Ecto neural progenitor cell (in vitro differentiated cells): Measurements from ENCODE around the gene PCYT2.

Source experiments
- DNase-seq: peaks from one replicate; pipeline ENCODE4 v3.0.0-alpha.2; 2018; ENCODE audit warnings: low spot score

The PCYT2 gene

DNA sequence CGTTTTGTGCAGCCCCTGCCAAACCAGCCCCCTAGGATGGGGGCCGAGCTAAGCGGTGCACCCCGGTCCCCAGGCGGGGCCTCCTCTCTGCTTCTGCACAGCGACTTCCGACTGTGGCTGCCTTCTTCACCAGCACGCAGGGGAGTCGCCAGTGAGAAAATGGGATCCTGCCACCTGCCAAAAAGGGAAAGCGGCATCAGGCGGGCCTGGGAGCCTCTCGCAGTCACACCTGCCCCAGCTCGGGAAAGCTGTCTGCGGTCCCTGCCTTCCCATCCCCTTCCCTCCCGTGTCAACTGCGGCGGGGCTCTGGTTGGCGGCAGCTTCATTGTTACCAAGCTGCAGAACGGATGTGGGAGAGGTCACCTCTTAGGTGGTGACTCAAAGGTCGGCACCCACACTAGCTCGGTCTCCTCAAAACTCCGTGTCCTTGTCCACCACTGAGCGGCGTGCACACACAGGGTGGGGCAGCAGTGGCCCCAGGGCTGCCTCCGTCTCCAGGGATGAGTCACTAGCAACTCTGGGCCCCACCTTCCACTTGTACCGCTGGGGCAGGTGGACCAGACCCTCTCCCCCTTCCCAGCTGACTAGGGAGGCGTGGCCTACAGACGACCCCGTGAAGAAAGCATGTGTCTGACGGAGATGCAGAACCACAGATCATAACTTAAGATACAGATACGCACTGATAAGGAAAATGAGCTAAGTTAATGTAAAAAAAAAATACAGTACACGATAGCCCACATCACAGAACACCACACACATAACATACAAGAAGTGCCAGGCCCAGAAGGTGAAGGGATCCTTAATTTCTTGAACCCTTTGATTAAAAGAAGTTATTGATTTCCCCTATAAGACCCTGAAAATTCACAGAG is 1.5 kb upstream of the PCYT2 start:
- no peak for DNase-seq

DNA sequence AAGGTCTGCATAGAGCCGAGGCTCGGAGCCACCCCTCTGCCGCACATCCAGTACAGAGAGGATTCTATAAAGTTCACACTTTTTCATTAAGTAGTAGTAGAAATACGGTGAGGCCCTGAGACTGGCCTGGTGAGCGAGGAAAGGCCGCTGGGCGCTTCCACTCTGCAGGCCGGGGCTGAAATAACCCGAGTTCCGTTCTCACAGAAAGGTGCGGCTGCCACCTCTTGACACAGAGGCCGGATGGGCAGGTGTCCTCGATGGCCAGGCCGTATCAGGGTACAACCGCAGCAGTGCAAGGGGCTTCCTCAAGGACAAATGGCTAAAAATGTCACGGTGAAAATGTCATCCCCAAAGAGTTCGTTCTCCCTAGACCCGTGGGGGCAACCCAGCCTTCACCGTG is 770 bp upstream of the PCYT2 start:
- DNase-seq = no peak

DNA sequence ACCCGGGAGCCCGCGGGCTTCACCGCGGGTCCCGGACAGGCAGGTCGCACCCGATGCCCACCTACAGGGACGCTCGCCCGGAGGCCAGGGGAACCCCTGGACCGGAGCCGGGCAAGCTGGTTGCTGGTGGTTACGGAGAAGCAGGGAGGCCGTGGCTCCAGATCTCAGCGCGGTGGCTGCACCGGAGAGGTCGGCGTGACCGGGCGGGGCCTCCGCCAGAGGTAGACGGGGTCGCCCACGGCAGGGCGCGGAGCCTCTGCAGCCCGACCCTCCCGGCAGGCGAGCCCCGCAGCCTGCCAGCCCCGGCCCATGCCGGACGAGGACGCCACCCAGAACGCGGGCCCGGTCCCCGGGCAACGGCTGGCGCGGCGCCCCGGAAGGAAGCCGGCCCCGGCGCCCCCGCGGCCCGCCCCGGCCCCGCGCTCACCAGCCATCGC is 341 bp downstream of the PCYT2 start:
- DNase-seq = peak; percentile 76

DNA sequence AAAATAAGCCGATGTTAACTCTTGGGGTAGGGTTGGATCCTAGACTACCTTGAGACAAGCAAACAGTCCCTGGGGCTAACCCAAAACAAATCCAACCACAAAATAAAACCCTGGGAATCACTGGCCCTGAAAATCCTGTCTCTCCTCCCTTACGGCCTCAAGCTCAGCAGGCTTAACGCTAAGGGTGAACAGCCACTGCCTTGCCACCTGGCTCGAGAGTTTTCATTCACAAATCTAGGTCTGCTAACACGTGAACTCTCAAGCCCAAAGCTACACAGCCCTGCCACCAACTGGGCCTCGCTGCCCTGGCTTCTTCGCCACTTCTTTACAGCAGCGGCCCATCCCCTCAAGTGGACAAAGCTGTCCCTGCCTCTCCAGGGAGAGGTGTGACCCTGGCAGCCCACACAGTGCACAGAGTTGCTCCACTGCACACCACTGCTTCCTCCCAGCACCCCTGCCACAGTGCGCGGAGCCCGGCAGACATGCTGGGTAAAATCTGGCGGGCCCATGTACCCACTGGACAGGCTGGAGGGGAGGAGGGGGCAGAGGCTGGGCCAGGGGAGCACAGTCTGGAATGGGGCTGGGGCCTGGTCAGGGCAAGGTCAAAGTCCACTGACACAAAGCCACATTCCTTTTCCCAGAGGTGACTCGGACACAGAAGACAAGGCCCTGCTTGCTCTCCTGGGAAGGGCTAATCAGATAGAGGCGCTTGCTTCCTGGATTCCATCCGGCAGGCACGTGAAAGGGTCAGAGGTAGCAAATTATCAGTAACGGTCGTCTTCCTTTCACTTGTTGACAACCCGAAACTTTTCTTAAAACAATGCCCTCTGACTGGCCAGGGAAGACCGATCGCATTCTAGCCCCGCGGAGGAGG is 996 bp downstream of the PCYT2 start:
- DNase-seq = peak; percentile 69

DNA sequence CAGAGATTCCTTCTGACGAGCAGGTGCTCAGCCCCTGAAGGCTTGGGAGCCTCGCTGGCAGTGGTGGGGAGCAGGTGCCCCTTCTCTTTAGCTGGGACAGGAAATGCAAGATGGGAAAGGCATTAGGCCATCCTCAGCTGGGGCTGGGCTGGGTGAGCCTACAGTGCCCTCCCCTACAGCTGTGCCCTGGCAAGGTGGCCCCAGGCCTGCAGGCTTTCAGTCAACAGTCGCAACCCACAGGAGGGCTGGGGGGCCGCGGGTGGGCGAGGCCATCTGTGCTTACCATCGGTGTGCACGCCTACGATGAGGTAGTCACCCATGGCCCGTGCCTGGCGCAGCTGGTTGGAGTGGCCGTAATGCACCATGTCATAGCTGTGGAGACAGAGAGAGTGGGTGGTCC is 2.0 kb downstream of the PCYT2 start:
- no peak for DNase-seq

DNA sequence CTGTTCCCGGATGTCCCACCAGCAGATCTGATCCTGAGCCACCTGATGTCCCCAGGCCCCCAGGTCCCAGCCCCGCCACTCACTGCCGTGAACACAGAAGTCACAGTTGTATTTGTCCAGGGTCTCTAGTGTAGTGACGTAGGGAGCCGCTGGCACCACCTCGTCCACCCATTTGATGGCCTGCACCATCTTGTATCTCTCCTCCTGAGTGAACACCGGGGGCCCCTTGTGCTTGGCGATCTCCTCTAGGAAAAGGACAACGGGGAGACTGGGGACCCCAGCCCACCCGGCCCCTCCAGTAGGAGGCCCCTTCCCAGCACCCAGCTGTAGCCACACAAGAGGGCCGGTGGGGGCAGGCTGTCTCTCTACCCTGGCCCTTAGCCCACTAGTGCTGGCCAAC is 2.4 kb downstream of the PCYT2 start:
- no peak for DNase-seq

DNA sequence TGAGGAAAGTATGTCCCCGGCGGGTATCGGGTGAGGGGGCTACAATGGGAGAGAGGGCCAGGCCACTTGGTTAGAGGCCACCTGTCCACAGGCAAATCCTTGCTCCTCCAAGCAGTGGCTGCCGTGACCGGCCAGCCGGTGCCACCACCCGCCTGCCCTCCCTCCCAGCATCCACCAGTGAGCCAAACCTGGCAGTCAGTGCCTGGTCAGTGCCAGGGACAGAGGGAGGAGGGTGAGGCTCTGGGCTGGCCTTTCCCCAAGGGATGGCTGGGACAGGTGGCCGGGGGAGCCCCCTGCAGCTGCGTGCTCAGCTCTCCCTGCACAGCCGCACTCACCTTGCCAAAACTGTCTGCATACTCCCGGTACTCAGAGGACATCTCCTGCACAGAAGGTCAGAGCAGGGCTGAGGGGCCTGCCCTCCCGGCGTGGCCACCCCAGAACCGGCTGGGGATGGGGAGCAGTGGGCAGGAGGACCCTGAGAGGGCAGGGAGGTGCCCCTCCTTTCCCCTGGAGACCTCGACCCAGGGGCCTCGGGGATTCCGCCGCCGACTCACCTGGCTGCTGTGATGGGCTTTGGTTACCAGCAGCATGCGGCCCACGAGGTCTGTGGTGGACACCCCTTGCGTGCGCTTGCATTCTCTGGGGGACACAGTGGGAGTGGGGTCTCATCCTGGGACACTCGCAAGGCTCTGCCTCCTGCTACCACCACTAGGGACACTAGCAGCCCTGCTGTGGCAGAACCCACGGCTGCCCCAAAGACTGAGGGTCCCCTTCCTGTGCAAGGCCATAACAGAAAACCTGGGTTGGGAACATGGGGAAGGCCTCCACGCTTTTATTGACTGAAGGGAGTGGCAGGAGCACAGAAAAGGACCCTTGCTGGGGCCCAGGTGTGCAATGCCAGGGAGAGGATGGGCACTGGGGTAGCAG is 3.7 kb downstream of the PCYT2 start:
- DNase-seq = no peak

DNA sequence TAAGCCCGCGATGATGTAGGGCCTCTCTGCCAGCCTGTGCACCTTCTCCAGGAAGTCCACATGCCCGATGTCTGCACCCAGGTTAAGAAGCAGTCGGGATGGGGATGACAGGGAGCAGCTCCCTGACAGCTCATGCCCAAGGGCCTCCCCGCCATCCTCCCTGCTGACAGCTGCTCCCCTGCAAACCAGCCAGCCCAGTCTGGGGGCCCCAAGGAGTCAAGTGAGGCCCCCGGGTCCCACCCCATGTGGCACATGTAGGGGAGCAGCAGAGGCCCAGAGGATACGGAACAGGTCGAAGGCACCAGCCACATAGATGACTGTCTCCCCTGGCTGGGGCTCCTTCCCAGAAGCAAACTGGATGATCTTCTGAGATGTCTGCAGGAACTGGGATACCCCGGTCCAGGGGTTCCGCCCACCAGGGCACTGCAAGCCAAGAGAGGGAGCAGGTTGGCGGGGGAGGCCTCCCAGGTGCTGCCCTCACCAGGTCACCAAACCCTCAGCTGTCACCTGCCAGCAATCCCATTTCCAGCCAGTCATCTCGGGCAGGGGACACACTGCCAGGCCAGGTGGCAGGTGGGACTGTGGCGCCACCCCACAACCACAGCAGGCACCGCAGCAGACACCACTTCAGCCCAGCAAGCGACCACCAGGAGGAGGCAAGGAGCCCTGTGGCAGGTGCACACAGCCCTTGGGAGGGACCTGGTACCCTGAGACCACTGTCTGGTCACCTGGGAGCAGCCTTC is 4.6 kb downstream of the PCYT2 start:
- no peak for DNase-seq

DNA sequence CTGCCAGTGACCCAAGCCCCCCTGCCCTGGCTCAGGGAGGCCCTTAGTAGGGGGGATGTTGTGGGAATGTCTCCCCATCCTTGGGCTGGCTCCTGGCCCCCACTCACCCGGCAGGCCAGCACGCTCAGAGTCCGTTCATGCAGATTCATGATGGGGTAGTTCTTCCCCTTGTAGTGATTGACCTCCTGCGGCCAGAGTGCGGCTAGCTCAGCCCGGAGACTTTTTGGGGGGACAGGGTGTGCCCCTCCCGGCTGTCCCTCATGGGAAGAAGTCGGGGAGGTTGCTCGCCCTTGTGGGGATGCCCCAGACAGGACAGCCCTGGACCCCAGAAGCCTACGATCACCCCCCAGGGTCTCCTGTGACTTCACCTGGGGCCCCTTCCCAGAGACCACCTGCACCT is 5.2 kb downstream of the PCYT2 start:
- no peak for DNase-seq

DNA sequence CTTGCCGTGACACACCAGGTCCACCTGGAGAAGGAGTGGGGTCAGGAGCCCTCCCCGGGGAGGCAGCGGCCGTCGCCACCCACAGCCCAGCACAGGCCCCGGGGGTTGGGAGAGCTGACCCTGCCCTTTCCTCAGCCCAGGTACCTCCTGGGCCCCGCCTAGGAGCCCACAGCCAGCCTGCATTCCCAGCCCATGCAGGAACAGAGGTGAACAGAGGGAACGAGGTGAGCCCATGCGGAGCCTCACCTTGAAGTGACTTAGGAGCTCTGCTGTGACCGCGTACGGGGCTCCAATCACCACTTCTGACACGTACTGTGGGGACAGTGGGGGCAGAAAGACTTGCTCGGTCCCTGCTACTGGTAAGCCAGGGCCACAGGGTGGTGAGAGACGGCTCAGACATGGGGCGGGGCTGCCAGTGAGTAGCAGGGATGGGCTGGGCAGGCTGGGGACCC is 5.7 kb downstream of the PCYT2 start:
- no peak for DNase-seq

DNA sequence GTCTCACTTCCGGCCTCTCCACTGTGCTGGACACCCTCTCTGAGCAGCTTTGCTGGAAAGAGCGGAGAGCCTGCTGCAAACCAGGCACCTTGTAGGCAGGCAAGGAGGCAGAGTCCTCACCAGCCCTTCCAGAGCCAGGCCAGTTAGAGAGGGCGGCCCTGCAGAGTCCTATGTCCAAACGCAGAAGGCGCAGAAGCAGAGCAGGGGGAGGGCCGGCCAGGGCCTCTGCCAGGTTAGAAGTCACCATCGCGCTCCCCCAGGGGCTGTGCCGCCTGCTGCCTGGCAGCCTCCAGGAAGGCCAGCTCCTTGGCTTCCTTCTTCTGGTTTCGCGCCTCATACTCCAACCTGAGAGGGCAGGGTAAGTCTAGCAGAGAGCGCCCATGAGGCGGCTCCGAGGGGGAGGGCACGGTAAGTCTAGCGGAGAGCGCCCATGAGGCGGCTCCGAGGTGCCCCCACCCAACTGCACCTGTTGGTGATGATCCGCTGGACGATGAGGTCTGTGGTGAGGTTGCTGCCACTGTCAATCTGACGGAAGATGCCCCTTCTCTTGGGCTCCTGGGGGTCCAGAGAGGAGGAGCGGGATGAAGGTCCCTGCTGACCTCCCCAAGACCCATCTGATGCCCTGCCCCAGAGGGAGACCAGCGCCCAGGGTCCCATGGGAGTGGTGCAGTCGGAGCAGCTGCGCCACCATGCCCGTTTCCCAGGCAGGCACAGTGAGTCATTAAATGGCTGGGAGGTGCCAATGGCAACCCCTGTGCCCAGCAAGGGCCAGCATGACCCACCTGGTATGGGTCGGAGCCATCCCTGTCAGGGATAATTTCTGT is 6.4 kb downstream of the PCYT2 start:
- no peak for DNase-seq

DNA sequence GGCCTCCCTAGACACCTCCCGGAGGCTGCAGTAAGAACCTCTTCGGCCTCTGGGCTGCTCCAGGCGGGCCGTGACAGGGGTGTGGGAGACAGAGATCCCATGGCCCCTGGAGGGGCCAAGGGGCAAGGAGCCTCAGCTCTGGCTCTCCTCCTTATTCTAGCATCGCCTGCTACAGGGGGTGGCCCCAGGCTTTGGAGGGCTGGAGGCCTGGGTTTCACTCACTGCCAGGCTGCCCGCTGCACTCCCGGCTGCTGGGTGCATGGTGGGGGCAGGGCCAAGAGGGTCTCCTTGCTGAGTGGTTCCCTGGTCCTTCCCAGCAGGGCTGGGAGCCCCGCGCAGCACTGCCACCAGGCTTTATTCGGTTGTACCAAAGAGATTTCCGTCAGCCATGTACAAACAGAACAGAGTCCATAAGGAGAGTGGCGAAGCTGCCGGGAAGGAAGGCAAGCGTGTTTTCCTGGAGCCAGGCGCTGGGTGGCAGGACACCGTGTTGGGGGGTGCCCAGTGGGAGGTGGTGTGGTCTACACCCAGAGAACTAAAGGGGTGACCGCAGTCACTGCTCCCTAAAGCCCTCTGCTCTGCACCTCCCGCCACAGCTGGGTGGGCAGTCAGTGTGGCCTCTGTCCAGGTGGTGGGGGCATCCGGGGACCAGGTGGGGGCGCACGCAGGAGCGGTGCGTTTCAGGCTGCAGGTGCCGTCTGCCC is 7.2 kb downstream of the PCYT2 start:
- no peak for DNase-seq

DNA sequence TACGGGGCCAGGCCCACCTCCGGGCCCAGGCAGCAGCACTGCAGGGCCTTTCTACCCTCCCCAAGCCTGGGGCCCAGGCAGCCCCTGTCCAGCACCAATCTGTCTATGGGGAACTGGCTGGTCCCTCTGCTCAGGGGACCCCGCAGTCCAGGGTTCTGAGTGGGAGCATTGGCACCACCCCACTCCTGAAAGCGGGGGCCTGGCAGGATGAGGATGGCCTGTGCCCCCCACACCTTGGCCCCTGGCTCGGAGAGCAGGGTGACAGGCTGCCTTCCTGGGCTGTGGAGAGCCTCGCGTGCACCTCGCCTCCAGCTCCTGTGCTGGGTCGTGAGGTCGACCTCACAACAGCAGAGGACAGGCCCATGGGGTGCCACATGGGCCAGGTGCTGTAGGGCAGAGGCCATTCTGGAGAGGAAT is 7.8 kb downstream of the PCYT2 start:
- no peak for DNase-seq

DNA sequence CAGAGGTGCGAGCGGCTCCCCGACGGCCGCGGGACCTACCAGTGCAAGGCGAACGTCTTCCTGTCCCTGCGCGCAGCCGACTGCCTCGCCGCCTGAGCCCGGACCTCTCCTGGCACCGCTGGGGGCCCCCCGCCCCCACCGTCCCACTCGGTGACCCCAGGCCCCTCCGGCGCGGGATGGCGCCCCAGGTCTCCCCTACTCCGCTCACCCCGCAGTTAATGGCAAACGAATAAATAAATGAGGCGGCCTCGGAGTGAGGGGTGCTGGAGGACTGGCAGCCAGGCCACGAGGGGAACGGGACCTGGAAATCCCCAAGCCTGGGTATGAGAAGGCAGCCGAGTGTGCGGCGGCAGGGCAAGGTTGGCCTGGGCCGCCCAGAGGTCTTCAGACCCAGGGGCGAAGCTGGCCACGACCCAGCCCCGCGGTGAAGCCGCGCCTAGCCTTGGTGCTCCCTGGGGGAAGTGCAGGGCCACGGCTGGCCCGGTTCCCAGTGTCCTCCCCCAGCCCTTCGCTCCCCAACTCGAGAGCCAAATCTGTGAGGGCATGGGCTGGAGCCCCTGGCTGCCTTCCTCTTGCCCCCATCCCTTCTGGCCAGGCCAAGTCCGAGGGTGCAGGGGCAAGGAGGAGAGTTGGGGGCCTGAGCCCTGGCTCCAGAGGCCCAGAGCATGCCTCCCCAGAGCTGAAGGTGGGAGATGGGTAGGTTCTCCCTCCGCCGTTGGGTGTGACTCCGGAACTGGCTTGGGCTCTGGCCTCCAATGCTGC is 8.4 kb downstream of the PCYT2 start:
- DNase-seq = no peak

DNA sequence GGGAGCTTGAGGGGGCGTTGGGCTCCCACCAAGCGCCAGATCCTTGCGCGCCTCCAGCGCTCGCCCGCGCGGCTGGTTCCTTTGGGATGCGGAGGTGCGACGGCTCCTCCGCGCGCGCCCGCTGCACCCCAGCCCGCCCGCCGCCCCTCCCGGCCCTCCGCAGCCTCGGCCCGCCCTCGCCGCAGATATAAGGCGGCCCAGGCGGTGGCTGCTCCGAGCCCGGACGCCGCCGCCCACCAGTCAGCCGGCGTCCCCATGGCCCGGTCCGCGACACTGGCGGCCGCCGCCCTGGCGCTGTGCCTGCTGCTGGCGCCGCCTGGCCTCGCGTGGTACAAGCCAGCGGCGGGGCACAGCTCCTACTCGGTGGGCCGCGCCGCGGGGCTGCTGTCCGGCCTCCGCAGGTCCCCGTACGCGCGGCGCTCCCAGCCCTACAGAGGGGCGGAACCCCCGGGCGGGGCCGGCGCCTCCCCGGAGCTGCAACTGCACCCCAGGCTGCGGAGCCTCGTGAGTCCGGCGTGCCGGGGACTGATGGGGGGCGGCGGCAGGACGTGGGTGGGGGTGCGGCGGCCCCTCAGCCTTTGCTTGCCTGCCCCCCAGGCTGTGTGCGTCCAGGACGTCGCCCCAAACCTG is 9.1 kb downstream of the PCYT2 start, which contains the start of gene NPB:
NPB (plus strand) TSS at position 216 of the 630 bp plus-strand sequence; CDS start at position 256, 40 bp downstream.
- no peak for DNase-seq

DNA sequence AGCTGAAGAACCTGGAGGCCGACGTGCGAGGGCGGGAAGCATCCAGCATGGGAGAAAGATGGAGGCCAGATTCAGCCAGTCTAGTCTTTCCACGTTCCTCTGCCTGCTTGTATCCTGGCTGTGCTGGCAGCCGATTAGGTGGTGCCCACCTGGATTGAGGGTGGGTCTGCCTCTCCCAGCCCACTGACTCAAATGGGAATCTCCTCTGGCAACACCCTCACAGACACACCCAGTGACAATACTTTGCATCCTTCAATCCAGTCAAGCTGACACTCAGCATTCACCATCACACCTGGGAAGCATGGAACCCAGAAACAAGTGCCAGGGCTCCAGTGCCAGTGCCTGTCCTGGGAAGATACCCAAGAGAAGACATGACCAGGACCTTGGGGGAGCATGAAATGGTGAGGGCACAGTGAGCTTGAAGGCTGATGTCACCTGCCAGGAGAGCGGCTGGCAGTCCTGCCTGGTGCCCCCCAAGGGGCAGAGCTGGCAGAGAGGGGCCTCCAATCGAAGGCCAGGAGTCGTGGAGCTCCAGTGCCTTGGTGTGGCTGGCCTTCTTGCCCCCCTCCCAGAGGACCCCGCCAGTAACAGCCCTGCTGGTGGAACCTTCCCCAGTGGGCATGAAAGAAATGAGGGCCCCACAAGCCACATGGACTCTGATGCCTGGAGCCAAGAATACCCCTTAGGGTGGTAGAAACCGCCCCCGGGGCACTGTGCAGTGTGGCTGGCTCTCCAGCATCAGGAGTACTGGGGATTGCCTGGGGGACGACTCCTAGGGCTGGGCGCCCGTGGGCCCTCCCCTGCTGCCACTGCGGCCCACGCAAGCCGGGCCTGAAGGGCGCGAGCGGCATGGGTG is 9.8 kb downstream of the PCYT2 start:
- no peak for DNase-seq

DNA sequence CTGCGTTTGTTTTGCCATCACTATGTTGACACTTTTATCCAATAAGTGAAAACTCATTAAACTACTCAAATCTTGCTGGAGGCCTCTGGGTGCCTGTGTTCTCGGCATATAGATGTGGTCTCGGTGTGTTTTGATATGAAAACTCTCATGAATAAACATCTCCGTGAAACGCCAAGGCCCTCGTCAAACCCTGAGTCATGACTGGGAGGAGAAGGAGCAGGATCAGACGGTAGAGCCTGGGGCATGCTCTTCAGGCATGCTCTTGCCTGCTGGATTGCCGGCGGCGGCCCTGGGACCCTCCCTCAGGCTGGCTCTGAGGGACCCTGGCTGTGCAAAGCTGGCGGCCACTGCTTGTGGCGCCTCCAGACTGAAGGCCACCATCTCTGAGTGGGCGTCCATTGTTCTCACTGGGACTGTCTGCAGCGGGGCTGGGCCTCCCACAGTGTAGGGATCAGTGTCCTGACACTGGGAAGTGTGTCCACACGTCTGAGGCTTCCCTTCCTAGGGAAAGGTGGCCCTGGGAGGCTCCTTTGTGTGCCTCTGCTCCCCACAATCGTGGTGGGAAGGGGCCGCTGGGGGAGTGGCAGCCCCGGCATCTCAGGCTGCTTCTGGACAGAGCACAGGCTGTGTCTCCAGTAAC is 10.9 kb downstream of the PCYT2 start:
- no peak for DNase-seq
